Smooth muscle cell of the brain vasculature (primary cell): ENCODE measurements around the gene PCDHGA5.
"Not testable (repeated sequence)": the region's sequence is repeated elsewhere in the genome, so short reads cannot be mapped to it uniquely, and the experiment has no call there.

Experiments
- DNase-seq: peaks from one replicate; pipeline ENCODE4 v3.0.0-alpha.2; 2012; ENCODE audit warnings: low read depth, low spot score

Gene PCDHGA5

DNA sequence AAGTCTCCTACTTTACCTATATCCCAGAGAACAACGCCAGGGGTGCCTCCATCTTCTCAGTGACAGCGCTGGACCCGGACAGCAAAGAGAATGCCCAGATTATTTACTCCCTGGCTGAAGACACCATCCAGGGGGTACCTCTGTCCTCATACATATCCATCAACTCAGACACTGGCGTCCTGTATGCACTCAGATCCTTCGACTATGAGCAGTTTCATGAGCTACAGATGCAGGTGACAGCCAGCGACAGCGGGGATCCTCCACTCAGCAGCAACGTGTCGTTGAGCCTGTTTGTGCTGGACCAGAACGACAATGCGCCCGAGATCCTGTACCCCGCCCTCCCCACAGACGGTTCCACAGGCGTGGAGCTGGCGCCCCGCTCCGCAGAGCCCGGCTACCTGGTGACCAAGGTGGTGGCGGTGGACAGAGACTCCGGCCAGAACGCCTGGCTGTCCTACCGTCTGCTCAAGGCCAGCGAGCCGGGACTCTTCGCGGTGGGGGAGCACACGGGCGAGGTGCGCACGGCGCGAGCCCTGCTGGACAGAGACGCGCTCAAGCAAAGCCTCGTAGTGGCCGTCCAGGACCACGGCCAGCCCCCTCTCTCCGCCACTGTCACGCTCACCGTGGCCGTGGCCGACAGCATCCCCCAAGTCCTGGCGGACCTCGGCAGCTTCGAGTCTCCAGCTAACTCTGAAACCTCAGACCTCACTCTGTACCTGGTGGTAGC, 50.7 kb downstream of the PCDHGA5 start:
- not testable (repeated sequence) for DNase-seq

GRCh38 chr5:141415275-141415618, 51.3 kb downstream of the PCDHGA5 start:
- not testable (repeated sequence) for DNase-seq
